SK-N-SH treated with all-trans-retinoic acid at 6 μM for 48 hours (cell line): ENCODE data around the gene SUSD5.

Experiments
- OSR1 ChIP-seq: fragments of 250-450 bp; sonication (Bioruptor Pico); IDR thresholded peaks from 2 replicates; pipeline ENCODE4 v1.8.0; 2022; ENCODE audit warnings: moderate library complexity, mild to moderate bottlenecking, inconsistent platforms
- ZNF565 ChIP-seq: fragments of 450-650 bp; formaldehyde crosslinking; conservative IDR thresholded peaks from 2 replicates; pipeline ENCODE4 v1.5.0; 2020; ENCODE audit warnings: low read depth, mild to moderate bottlenecking, moderate library complexity

DNA sequence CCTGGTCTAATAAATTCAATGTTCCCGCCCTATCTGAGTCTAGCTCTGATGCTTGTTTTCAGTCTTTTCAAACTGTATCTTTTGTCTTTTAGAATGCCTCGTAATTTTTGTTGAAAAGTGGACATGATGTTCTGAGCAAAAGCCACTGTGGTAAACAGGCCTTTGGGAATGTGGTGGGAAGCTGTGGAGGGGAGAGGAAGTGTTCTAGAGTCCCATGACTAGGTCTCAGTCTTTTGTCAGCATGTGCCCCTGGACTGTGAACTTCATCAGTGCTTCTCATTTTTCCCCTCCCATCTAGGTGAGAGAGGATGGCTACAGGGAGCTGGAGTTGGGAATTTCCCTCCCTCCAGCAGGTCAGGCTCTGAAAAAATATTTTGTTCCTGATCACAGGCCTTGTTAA, 33.7 kb downstream of the SUSD5 start:
- TF ChIP-seq ZNF565 (CRISPR knock-in tag) (no peak), OSR1 (no peak)
